Measurements from ENCODE around the gene ELL.

DNA sequence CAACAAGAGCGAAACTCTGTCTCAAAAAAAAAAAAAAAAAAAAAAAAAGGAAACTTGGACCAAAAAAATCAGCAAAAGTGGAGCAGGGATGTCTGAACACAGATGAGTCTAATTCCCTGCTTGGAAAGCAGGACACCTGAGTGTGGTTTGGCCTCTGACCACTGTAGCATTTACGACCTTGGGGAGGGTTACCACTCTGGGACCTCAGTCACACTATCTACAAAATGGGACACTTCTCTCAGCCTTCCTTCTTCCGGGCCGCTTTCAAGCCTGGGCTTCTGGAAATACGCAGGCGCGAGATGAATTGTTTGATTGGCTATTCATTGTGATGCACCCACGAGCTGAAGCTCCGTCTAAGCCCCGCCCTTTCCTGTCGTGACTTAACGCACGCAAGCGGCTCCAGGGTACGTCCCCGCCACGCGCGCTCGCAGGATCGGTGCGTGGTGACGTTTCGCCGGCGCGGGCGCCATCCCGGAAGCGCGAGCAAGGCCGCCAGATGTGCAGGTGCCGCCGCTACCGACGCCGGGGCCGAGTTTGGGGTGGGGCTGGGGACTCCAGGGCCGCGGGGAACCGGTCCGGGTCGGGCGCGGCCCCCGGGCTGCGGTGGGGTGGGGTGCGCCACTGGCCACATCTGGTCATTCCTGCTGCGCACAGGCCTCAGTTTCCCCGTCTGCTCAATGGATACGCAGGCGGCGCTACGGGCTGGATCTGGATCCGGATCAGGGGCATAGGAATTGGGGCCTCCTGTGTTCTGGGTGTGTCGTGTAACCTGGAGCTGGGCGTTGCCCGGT is 35.7 kb upstream of the ELL start, which contains the start of gene KXD1:
- TF ChIP-seq ZC3H10 (CRISPR knock-in tag; IDR thresholded peaks at IDR 0.05) (no peak), ZFP30 (CRISPR knock-in tag; IDR thresholded peaks at IDR 0.05) (no peak), TOX (CRISPR knock-in tag; IDR thresholded peaks at IDR 0.05; ENCODE audit: borderline replicate concordance) (no peak), PATZ1 (CRISPR knock-in tag; IDR thresholded peaks at IDR 0.05; ENCODE audit: borderline replicate concordance) (no peak), ZFP3 (CRISPR knock-in tag; IDR thresholded peaks at IDR 0.05) (no peak), CSDC2 (CRISPR knock-in tag; IDR thresholded peaks at IDR 0.05) (no peak), RARB (CRISPR knock-in tag; IDR thresholded peaks at IDR 0.05) (no peak), ARNTL (CRISPR knock-in tag; IDR thresholded peaks at IDR 0.05; ENCODE audit: borderline replicate concordance, low read depth) (no peak), BACH2 (CRISPR knock-in tag; IDR thresholded peaks at IDR 0.05; ENCODE audit: borderline replicate concordance) (no peak), GLIS3 (CRISPR knock-in tag; IDR thresholded peaks at IDR 0.05) (no peak), OSR1 (CRISPR knock-in tag; IDR thresholded peaks at IDR 0.05) (no peak), TSHZ2 (CRISPR knock-in tag; IDR thresholded peaks at IDR 0.05) (no peak; the same call in 1 of the 2 replicates)
- TF ChIP-seq, protein P1, sequence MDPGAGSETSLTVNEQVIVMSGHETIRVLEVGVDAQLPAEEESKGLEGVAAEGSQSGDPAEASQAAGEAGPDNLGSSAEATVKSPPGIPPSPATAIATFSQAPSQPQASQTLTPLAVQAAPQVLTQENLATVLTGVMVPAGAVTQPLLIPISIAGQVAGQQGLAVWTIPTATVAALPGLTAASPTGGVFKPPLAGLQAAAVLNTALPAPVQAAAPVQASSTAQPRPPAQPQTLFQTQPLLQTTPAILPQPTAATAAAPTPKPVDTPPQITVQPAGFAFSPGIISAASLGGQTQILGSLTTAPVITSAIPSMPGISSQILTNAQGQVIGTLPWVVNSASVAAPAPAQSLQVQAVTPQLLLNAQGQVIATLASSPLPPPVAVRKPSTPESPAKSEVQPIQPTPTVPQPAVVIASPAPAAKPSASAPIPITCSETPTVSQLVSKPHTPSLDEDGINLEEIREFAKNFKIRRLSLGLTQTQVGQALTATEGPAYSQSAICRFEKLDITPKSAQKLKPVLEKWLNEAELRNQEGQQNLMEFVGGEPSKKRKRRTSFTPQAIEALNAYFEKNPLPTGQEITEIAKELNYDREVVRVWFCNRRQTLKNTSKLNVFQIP (CRISPR knock-in tag; IDR thresholded peaks at IDR 0.05; ENCODE audit: borderline replicate concordance, low read depth): no peak

Measured in SK-N-SH treated with all-trans-retinoic acid at 6 μM for 48 hours (cell line).